K562 (cell line): Measurements from ENCODE around the gene REC8. TPM values are rescaled to one million over a fixed set of nuclear protein-coding genes. Genes with fewer than 3 reads are reported as not detected.

Source experiments
- AFF4 ChIP-seq: sonication (generic); formaldehyde crosslinking; IDR thresholded peaks from 2 replicates; pipeline ENCODE4 v1.8.0; 2023; ENCODE audit warnings: mild to moderate bottlenecking, missing genetic modification reagents
- CREB1 ChIP-seq, 2 experiments: sonication (generic) in 1 of 2; formaldehyde crosslinking in 1 of 2; IDR thresholded peaks; 2 replicates each; pipeline versions ENCODE4 v1.6.1 to v1.8.0; 2012 to 2022; ENCODE audit warnings: inconsistent platforms in 1 of 2, mild to moderate bottlenecking in 1 of 2, missing genetic modification reagents in 1 of 2, moderate library complexity in 1 of 2
- E2F5 ChIP-seq: sonication (generic); formaldehyde crosslinking; IDR thresholded peaks from 2 replicates; pipeline ENCODE4 v1.8.0; 2022; ENCODE audit warnings: mild to moderate bottlenecking, missing genetic modification reagents
- FOXJ3 ChIP-seq: sonication (generic); formaldehyde crosslinking; IDR thresholded peaks from 2 replicates; pipeline ENCODE4 v1.4.0; 2020; ENCODE audit warnings: mild to moderate bottlenecking, missing genetic modification reagents
- LCOR ChIP-seq: sonication (generic); formaldehyde crosslinking; IDR thresholded peaks from 2 replicates; pipeline ENCODE4 v1.8.0; 2022; ENCODE audit warnings: mild to moderate bottlenecking, missing genetic modification reagents
- LEF1 ChIP-seq: fragments of 450-650 bp; IDR thresholded peaks from 2 replicates; pipeline ENCODE4 v1.6.1; 2016; ENCODE audit warnings: mild to moderate bottlenecking
- POLR2B ChIP-seq: fragments of 450-650 bp; IDR thresholded peaks from 2 replicates; pipeline ENCODE4 v1.6.1; 2018; ENCODE audit warnings: low read depth; ENCODE audit not compliant: partially characterized antibody
- ZNF318 ChIP-seq, 2 experiments: fragments of 450-650 bp; IDR thresholded peaks; 2 replicates each; pipeline ENCODE4 v1.6.1; 2016; ENCODE audit warnings: mild to moderate bottlenecking in 2 of 2, borderline replicate concordance in 1 of 2, low read depth in 1 of 2, moderate library complexity in 1 of 2
- polyA plus RNA-seq, 8 experiments: library from polyadenylated mRNA; depleted of rRNA in 4 of 8; stranded (reverse) in 5 of 8; unstranded in 3 of 8; fragments of >200 nt; fragmentation: Nextera tagmentation in 2 of 8; fragmentation: Illumina TruSeq in 1 of 8; extraction: Ambion mirVana in 2 of 8; extraction: Trizol in 1 of 8; gene quantifications; 2 replicates each; pipeline versions ENCODE4 v1.2.1 to v1.2.3, GENCODE V29; 2011 to 2014; ENCODE audit warnings: inconsistent platforms in 1 of 8, missing spikeins in 1 of 8
- total RNA-seq, 7 experiments: library from RNA; depleted of rRNA in 6 of 7; stranded (reverse); fragments of >200 nt in 6 of 7; fragmentation: Illumina TruSeq in 2 of 7; extraction: Trizol in 2 of 7; gene quantifications; 2 replicates each; pipeline versions ENCODE4 v1.2.1 to v1.2.3, GENCODE V29; 2011 to 2021; ENCODE audit warnings: low replicate concordance in 1 of 7

The REC8 gene
- total and polyA plus RNA-seq, 9 of the 15 experiments (the other 6 are each of a cell fraction or from before 2014, with no cell fraction given): 0.11 to 2.5 (median 0.85) TPM

- TF ChIP-seq LEF1 (0 out of 2 replicates have a peak, but pooled peaks have one; percentile 16), POLR2B (peak; percentile 57), LCOR (CRISPR knock-in tag) (peak; percentile 76), AFF4 (CRISPR knock-in tag) (no peak), FOXJ3 (CRISPR knock-in tag) (no peak), CREB1 (IDR thresholded peaks at IDR 0.05) (no peak), CREB1 (CRISPR knock-in tag; IDR thresholded peaks at IDR 0.05) (peak; percentile 63; the same call in 1 of the 2 replicates), ZNF318 (IDR thresholded peaks at IDR 0.05; ENCODE audit: borderline replicate concordance in 1 of 2, low read depth in 1 of 2) (no peak), E2F5 (no peak)
These were observed 10.8 kb upstream of the REC8 start, which contains the start of gene IRF9 (continued) for GRCh38 chr14:24160850-24161804.
